Measurements from ENCODE around the gene ALKBH5. TPM values are rescaled to one million over a fixed set of nuclear protein-coding genes. Genes with fewer than 3 reads are reported as not detected.

The ALKBH5 gene
- total and polyA plus RNA-seq, 11 donors = 89.2 to 233 (median 192) TPM

DNA sequence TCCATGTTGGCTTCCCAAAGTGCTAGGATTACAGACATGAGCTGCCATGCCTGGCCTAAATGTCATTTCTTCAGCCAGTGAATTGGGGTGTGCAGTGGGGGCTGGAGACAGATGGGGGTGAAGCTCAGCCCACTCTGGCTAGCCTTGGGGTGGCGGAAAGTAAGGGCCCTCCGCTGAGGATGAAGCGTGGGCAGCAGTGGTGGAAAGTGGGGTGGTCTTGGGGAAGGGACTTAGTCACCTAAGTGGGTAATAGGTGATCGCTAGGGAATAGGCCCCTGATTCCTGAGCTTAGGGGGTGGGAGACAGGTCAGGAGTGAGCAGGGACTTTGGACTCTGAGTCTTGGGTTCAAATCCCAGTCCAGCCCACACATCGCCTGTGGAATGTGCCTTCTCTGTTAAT lies 44.0 kb downstream of the ALKBH5 start:
- WGBS, 4 donors = 95 to 98% (median 97%) methylated on average over 5 of the region's 5 CpGs
- DNase-seq = no peak
- TF ChIP-seq, protein P1, sequence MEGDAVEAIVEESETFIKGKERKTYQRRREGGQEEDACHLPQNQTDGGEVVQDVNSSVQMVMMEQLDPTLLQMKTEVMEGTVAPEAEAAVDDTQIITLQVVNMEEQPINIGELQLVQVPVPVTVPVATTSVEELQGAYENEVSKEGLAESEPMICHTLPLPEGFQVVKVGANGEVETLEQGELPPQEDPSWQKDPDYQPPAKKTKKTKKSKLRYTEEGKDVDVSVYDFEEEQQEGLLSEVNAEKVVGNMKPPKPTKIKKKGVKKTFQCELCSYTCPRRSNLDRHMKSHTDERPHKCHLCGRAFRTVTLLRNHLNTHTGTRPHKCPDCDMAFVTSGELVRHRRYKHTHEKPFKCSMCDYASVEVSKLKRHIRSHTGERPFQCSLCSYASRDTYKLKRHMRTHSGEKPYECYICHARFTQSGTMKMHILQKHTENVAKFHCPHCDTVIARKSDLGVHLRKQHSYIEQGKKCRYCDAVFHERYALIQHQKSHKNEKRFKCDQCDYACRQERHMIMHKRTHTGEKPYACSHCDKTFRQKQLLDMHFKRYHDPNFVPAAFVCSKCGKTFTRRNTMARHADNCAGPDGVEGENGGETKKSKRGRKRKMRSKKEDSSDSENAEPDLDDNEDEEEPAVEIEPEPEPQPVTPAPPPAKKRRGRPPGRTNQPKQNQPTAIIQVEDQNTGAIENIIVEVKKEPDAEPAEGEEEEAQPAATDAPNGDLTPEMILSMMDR (IDR thresholded peaks at IDR 0.05) = no peak
- no peak for TF ChIP-seq POLR2A (IDR thresholded peaks at IDR 0.05)
- Histone ChIP-seq H3K36me3 (peaks cover 0 to 9% (median 0%) of the 10 kb centered on the region in 9 donors), H3K27me3 (no peaks in the 10 kb centered on the region), H3K4me1 (peaks cover 0 to 25% (median 15%) of the 10 kb centered on the region in 12 donors), H3K4me3 (no peak overlapping the region), H3K9me3 (no peaks in the 10 kb centered on the region), H3K27ac (no peak overlapping the region)
- intact Hi-C loops (cut with DNase I) = loop anchor here in 2 of 10 donors (10.0 kb wide), 1 partner anchor 87 kb away; the partner anchor contains the start of genes SMCR8 (in 2 of the 2) and TOP3A (in 2 of the 2)
- ATAC-seq = no peak

DNA sequence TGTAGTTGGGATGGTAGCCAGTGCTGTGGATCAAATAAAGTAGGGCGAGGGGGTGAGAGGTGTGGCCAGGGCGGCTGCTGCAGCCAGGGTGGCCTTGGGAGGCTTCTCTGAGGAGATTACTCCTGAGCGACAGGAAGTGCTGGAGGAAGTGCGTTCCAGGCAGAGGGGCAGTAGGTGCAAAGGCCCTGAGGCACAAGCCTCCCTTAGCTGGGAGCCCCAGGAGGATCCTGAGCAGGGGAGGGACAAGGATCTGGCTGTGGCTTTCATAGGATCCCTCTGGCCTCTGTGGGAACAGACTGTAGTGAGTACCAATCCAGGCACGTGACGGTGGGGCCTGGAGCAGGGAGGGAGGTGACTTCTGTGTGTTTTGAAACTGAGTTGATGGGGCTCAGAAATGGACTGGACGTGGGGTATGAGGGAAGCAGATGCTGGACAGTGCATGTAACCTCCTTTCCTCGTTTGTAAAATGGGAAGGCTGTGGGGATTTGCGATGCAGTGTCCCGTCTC lies 44.6 kb downstream of the ALKBH5 start:
- no peaks in the 10 kb centered on the region for H3K9me3 ChIP-seq
- WGBS, 4 donors = 87 to 91% (median 90%) methylated on average over 10 of the region's 10 CpGs
- H3K4me1 ChIP-seq = peaks cover 0 to 25% (median 15%) of the 10 kb centered on the region in 12 donors
- ATAC-seq = no peak
- no peaks in the 10 kb centered on the region for H3K27me3 ChIP-seq
- DNase-seq = no peak
- H3K27ac ChIP-seq = no peak overlapping the region
- H3K4me3 ChIP-seq = no peak overlapping the region
- intact Hi-C loops (cut with DNase I) = loop anchor here in 2 of 10 donors (10.0 kb wide), 1 partner anchor 87 kb away; the partner anchor contains the start of genes SMCR8 (in 2 of the 2) and TOP3A (in 2 of the 2)
- TF ChIP-seq, protein P1 (IDR thresholded peaks at IDR 0.05) = no peak
- no peak for TF ChIP-seq POLR2A (IDR thresholded peaks at IDR 0.05)
- peaks cover 0 to 13% (median 0%) of the 10 kb centered on the region in 9 donors for H3K36me3 ChIP-seq

DNA sequence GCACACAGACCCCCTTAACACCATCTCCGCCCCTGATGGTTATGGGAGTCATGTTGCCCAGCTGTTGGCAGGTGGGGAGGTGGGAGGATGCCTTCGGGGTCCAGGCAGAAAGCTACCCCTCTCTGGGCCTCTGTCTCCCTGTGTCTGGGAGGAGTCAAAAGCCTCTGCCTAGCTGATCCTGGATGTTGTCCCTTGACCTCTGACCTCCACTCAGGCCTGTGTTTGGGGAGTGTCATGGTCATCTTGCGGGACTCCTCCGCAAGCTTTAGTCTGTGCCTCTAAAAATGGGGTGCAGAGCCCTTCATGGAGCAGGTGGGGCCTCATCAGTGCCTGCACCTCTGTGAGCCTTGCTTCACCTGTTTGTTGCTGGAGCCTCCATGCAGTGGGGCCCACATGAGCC lies 45.6 kb downstream of the ALKBH5 start:
- intact Hi-C loops (cut with DNase I) = loop anchor here in 2 of 10 donors (10.0 kb wide), 1 partner anchor 86 kb away; the partner anchor contains the start of genes SMCR8 (in 2 of the 2) and TOP3A (in 2 of the 2)
- no peaks in the 10 kb centered on the region for H3K27me3 ChIP-seq
- H3K9me3 ChIP-seq = no peaks in the 10 kb centered on the region
- 78 to 89% (median 86%) methylated on average over 3 to 4 of the region's 4 CpGs for WGBS, 4 donors
- H3K36me3 ChIP-seq = peaks cover 0 to 23% (median 6%) of the 10 kb centered on the region in 9 donors
- no peak for DNase-seq
- H3K4me1 ChIP-seq = peaks cover 0 to 23% (median 15%) of the 10 kb centered on the region in 12 donors
- H3K27ac ChIP-seq = no peak overlapping the region
- TF ChIP-seq, protein P1 (IDR thresholded peaks at IDR 0.05) = no peak
- TF ChIP-seq POLR2A (IDR thresholded peaks at IDR 0.05) = no peak
- ATAC-seq = no peak
- H3K4me3 ChIP-seq = no peak overlapping the region

DNA sequence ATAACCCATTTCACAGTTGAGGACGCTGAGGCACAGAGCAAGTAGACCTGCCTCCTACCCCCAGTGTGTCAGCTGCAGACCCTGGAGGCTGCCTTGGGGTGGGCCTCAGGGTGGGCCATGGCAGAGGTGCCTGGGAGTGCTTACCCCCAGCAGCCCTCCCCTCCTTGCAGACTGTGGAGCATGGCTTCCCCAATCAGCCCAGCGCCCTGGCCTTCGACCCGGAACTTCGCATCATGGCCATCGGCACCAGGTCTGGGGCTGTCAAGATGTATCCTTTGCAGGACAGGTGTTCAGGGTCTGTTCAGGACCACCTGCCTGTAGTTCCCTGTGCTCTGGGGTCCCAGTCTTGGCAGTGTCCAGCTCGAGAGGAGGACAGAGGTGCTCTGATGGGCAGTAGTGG lies 46.1 kb downstream of the ALKBH5 start:
- Histone ChIP-seq H3K27me3 (no peaks in the 10 kb centered on the region), H3K27ac (no peak overlapping the region), H3K9me3 (no peaks in the 10 kb centered on the region), H3K4me1 (peaks cover 0 to 17% (median 12%) of the 10 kb centered on the region in 12 donors), H3K36me3 (peaks cover 0 to 28% (median 8%) of the 10 kb centered on the region in 9 donors), H3K4me3 (no peak overlapping the region)
- DNase-seq = no peak
- ATAC-seq = no peak
- TF ChIP-seq POLR2A (IDR thresholded peaks at IDR 0.05) = no peak
- TF ChIP-seq, protein P1 (IDR thresholded peaks at IDR 0.05) = no peak
- WGBS, 4 donors = 92 to 100% (median 93%) methylated on average over 1 to 7 of the region's 7 CpGs
- intact Hi-C loops (cut with DNase I) = loop anchor here in 2 of 10 donors (10.0 kb wide), 1 partner anchor 85 kb away; the partner anchor contains the start of genes SMCR8 (in 2 of the 2) and TOP3A (in 2 of the 2)

Data from heart left ventricle (tissue), 16 donors.